K562 (cell line): ENCODE measurements around the gene USHBP1. TPM values are rescaled to one million over a fixed set of nuclear protein-coding genes. Genes with fewer than 3 reads are reported as not detected.

Experiments used
- CEBPG ChIP-seq, 3 experiments: fragments of 200-800 bp in 1 of 3; sonication (Bioruptor generic) in 1 of 3; sonication (generic) in 1 of 3; formaldehyde crosslinking in 1 of 3; IDR thresholded peaks in 2 of 3; conservative IDR thresholded peaks in 1 of 3; 2 replicates each; pipeline versions ENCODE4 v1.6.1 to v1.8.0; 2016 to 2022; ENCODE audit warnings: missing compliant biosample characterization in 2 of 3, missing genetic modification characterization in 2 of 3, mild to moderate bottlenecking in 1 of 3, missing genetic modification reagents in 1 of 3
- GATA2 ChIP-seq: sonication (generic); formaldehyde crosslinking; IDR thresholded peaks from 2 replicates; pipeline ENCODE4 v1.4.0; 2020; ENCODE audit warnings: mild to moderate bottlenecking, missing genetic modification reagents
- HNRNPH1 ChIP-seq: fragments of 200-400 bp; formaldehyde crosslinking; optimal IDR thresholded peaks from 2 replicates; pipeline ENCODE3; 2017; ENCODE audit warnings: low read depth, mild to moderate bottlenecking, low read length, moderate library complexity
- KAT8 ChIP-seq: fragments of 450-650 bp; IDR thresholded peaks from 2 replicates; pipeline ENCODE4 v1.6.1; 2016; ENCODE audit warnings: low read depth, mild to moderate bottlenecking
- KDM2B ChIP-seq: fragments of 250-450 bp; sonication (Bioruptor Pico); IDR thresholded peaks from 2 replicates; pipeline ENCODE4 v1.8.0; 2021; ENCODE audit warnings: mild to moderate bottlenecking, moderate library complexity
- KLF16 ChIP-seq: IDR thresholded peaks from 2 replicates; pipeline ENCODE4 v1.6.1; 2016; ENCODE audit warnings: antibody characterized with exemption
- SMAD4 ChIP-seq: fragments of 250-450 bp; sonication (Bioruptor Pico); conservative IDR thresholded peaks from 2 replicates; pipeline ENCODE4 v1.8.0; 2021; ENCODE audit warnings: inconsistent platforms, mild to moderate bottlenecking, moderate library complexity
- SMARCE1 ChIP-seq: fragments of 450-650 bp; IDR thresholded peaks from 2 replicates; pipeline ENCODE4 v1.7.1; 2016; ENCODE audit warnings: mild to moderate bottlenecking
- SMC3 ChIP-seq: conservative IDR thresholded peaks from 2 replicates; pipeline ENCODE4 v1.6.1; 2011; ENCODE audit warnings: low read depth, low read length, improper control_type of control experiment; ENCODE audit not compliant: insufficient read depth
- SREBF2 ChIP-seq: sonication (generic); formaldehyde crosslinking; IDR thresholded peaks from 2 replicates; pipeline ENCODE4 v1.4.0; 2020; ENCODE audit warnings: mild to moderate bottlenecking, missing genetic modification reagents
- ZFP30 ChIP-seq: fragments of 250-450 bp; sonication (Bioruptor Pico); IDR thresholded peaks from 2 replicates; pipeline ENCODE4 v1.8.0; 2022; ENCODE audit warnings: moderate library complexity, mild to moderate bottlenecking, inconsistent platforms, borderline replicate concordance
- ZKSCAN8 ChIP-seq: fragments of 200-800 bp; sonication (Bioruptor generic); IDR thresholded peaks from 2 replicates; pipeline ENCODE4 v1.6.1; 2016; ENCODE audit warnings: missing genetic modification characterization, missing compliant biosample characterization
- polyA plus RNA-seq, 8 experiments: library from polyadenylated mRNA; depleted of rRNA in 4 of 8; stranded (reverse) in 5 of 8; unstranded in 3 of 8; fragments of >200 nt; fragmentation: Nextera tagmentation in 2 of 8; fragmentation: Illumina TruSeq in 1 of 8; extraction: Ambion mirVana in 2 of 8; extraction: Trizol in 1 of 8; gene quantifications; 2 replicates each; pipeline versions ENCODE4 v1.2.1 to v1.2.3, GENCODE V29; 2011 to 2014; ENCODE audit warnings: inconsistent platforms in 1 of 8, missing spikeins in 1 of 8
- total RNA-seq, 7 experiments: library from RNA; depleted of rRNA in 6 of 7; stranded (reverse); fragments of >200 nt in 6 of 7; fragmentation: Illumina TruSeq in 2 of 7; extraction: Trizol in 2 of 7; gene quantifications; 2 replicates each; pipeline versions ENCODE4 v1.2.1 to v1.2.3, GENCODE V29; 2011 to 2021; ENCODE audit warnings: low replicate concordance in 1 of 7
- TF ChIP-seq, protein P1 (sequence below): fragments of 450-650 bp; IDR thresholded peaks from 2 replicates; pipeline ENCODE4 v1.6.1; 2017; ENCODE audit warnings: antibody characterized with exemption, mild to moderate bottlenecking
- TF ChIP-seq, protein P2 (sequence below): fragments of 450-650 bp; IDR thresholded peaks from 2 replicates; pipeline ENCODE4 v1.7.1; 2018; ENCODE audit warnings: mild to moderate bottlenecking, low read depth; ENCODE audit not compliant: partially characterized antibody
- TF ChIP-seq, protein P3 (sequence below): sonication (generic); formaldehyde crosslinking; IDR thresholded peaks from 2 replicates; pipeline ENCODE4 v1.8.0; 2022; ENCODE audit warnings: mild to moderate bottlenecking, missing genetic modification reagents
- TF ChIP-seq, protein P4 (sequence below): IDR thresholded peaks from 3 replicates; pipeline ENCODE4 v1.6.1; 2011; ENCODE audit warnings: borderline replicate concordance, mild to moderate bottlenecking, moderate library complexity; ENCODE audit not compliant: insufficient read length; ENCODE audit errors: extremely low read depth

USHBP1 gene
- total and polyA plus RNA-seq, 9 of the 15 experiments (the other 6 are each of a cell fraction or from before 2014, with no cell fraction given): 0.03 to 0.10 (median 0.05) TPM; not detected in 5

DNA sequence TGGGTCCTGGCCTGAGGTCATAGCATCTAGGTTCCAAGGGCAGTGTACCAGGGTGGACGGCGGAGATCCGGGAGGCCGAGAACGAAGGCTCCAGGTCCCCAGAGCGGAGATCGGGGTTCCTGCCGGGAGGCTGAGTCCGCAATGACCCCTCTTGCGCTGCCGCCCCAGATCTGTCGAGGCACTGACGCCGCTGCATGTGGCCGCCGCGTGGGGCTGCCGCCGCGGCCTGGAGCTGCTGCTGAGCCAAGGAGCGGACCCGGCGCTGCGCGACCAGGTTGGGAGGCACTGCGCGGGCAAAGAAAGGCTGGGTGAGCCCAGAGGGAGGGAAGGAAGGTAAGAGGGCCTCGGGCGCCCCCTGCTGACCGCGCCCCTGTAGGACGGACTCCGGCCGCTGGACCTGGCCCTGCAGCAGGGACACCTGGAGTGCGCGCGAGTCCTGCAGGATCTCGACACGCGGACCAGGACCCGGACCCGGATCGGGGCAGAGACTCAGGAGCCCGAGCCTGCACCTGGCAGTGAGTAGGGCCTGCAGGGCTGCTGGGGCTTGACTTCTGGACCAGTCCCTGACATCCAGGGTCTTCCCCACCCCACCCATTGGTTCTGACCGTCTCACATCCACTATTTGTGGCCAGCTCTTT is 18.1 kb upstream of the USHBP1 start (continued):
- TF ChIP-seq, protein P1, sequence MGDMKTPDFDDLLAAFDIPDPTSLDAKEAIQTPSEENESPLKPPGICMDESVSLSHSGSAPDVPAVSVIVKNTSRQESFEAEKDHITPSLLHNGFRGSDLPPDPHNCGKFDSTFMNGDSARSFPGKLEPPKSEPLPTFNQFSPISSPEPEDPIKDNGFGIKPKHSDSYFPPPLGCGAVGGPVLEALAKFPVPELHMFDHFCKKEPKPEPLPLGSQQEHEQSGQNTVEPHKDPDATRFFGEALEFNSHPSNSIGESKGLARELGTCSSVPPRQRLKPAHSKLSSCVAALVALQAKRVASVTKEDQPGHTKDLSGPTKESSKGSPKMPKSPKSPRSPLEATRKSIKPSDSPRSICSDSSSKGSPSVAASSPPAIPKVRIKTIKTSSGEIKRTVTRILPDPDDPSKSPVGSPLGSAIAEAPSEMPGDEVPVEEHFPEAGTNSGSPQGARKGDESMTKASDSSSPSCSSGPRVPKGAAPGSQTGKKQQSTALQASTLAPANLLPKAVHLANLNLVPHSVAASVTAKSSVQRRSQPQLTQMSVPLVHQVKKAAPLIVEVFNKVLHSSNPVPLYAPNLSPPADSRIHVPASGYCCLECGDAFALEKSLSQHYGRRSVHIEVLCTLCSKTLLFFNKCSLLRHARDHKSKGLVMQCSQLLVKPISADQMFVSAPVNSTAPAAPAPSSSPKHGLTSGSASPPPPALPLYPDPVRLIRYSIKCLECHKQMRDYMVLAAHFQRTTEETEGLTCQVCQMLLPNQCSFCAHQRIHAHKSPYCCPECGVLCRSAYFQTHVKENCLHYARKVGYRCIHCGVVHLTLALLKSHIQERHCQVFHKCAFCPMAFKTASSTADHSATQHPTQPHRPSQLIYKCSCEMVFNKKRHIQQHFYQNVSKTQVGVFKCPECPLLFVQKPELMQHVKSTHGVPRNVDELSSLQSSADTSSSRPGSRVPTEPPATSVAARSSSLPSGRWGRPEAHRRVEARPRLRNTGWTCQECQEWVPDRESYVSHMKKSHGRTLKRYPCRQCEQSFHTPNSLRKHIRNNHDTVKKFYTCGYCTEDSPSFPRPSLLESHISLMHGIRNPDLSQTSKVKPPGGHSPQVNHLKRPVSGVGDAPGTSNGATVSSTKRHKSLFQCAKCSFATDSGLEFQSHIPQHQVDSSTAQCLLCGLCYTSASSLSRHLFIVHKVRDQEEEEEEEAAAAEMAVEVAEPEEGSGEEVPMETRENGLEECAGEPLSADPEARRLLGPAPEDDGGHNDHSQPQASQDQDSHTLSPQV: peak; percentile 52
- TF ChIP-seq SMC3 (peak; percentile 88), KAT8 (no peak), GATA2 (CRISPR knock-in tag) (no peak), KLF16 (0 out of 2 replicates have a peak, but pooled peaks have one; percentile 14), HNRNPH1 (no peak), CEBPG (CRISPR knock-in tag; IDR thresholded peaks at IDR 0.05) (no peak), CEBPG (tag; conservative IDR thresholded peaks at IDR 0.05 in 1 of 2, IDR thresholded peaks at IDR 0.05 in 1 of 2) (no peak), SREBF2 (CRISPR knock-in tag) (no peak), ZFP30 (CRISPR knock-in tag) (no peak), KDM2B (CRISPR knock-in tag) (peak; percentile 81; the same call in 1 of the 2 replicates), ZKSCAN8 (CRISPR knock-in tag) (no peak), SMARCE1 (no peak), SMAD4 (CRISPR knock-in tag) (0 out of 2 replicates have a peak, but pooled peaks have one; percentile 44)
- TF ChIP-seq, protein P2, sequence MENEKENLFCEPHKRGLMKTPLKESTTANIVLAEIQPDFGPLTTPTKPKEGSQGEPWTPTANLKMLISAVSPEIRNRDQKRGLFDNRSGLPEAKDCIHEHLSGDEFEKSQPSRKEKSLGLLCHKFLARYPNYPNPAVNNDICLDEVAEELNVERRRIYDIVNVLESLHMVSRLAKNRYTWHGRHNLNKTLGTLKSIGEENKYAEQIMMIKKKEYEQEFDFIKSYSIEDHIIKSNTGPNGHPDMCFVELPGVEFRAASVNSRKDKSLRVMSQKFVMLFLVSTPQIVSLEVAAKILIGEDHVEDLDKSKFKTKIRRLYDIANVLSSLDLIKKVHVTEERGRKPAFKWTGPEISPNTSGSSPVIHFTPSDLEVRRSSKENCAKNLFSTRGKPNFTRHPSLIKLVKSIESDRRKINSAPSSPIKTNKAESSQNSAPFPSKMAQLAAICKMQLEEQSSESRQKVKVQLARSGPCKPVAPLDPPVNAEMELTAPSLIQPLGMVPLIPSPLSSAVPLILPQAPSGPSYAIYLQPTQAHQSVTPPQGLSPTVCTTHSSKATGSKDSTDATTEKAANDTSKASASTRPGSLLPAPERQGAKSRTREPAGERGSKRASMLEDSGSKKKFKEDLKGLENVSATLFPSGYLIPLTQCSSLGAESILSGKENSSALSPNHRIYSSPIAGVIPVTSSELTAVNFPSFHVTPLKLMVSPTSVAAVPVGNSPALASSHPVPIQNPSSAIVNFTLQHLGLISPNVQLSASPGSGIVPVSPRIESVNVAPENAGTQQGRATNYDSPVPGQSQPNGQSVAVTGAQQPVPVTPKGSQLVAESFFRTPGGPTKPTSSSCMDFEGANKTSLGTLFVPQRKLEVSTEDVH: no peak
- TF ChIP-seq, protein P3, sequence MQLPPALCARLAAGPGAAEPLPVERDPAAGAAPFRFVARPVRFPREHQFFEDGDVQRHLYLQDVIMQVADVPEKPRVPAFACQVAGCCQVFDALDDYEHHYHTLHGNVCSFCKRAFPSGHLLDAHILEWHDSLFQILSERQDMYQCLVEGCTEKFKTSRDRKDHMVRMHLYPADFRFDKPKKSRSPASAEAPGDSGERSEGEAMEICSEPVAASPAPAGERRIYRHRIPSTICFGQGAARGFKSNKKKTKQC (CRISPR knock-in tag): no peak
- TF ChIP-seq, protein P4, sequence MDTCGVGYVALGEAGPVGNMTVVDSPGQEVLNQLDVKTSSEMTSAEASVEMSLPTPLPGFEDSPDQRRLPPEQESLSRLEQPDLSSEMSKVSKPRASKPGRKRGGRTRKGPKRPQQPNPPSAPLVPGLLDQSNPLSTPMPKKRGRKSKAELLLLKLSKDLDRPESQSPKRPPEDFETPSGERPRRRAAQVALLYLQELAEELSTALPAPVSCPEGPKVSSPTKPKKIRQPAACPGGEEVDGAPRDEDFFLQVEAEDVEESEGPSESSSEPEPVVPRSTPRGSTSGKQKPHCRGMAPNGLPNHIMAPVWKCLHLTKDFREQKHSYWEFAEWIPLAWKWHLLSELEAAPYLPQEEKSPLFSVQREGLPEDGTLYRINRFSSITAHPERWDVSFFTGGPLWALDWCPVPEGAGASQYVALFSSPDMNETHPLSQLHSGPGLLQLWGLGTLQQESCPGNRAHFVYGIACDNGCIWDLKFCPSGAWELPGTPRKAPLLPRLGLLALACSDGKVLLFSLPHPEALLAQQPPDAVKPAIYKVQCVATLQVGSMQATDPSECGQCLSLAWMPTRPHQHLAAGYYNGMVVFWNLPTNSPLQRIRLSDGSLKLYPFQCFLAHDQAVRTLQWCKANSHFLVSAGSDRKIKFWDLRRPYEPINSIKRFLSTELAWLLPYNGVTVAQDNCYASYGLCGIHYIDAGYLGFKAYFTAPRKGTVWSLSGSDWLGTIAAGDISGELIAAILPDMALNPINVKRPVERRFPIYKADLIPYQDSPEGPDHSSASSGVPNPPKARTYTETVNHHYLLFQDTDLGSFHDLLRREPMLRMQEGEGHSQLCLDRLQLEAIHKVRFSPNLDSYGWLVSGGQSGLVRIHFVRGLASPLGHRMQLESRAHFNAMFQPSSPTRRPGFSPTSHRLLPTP: no peak
